Iris pigment epithelial cell (primary cell): Measurements from ENCODE around the gene NDUFS5.
"Not testable (repeated sequence)": the region's sequence is repeated elsewhere in the genome, so short reads cannot be mapped to it uniquely, and the experiment has no call there.

Experiments
- DNase-seq: peaks from one replicate; pipeline ENCODE4 v3.0.0-alpha.2; 2011; ENCODE audit warnings: low read depth

The NDUFS5 gene

GRCh38 chr1:39016604-39017171 lies 9.5 kb upstream of the NDUFS5 start:
- DNase-seq, result no peak

DNA sequence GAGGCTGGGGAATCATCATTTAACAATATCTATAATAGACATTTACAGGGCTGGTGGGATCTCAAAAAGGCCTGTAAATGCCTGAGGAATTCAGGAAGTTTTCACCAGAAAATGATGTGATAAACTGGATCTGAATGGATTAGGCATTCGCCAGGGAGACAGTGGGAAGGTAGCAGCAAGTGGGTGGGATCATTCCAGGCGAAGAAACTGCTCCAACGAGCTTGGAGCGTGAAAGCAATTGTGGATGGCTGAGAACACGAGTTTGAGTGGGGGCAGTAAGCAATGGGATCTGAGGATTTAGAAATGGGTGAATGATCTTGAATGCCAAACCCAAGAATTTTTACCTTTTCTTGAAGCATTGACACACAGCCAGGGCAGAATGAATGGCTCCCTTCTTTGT lies 8.9 kb upstream of the NDUFS5 start:
- DNase-seq, result no peak

- not testable (repeated sequence) for DNase-seq
These were observed 5.7 kb upstream of the NDUFS5 start for GRCh38 chr1:39020494-39020893.

- DNase-seq, result no peak
These were observed 4.7 kb upstream of the NDUFS5 start for GRCh38 chr1:39021426-39021825.

DNA sequence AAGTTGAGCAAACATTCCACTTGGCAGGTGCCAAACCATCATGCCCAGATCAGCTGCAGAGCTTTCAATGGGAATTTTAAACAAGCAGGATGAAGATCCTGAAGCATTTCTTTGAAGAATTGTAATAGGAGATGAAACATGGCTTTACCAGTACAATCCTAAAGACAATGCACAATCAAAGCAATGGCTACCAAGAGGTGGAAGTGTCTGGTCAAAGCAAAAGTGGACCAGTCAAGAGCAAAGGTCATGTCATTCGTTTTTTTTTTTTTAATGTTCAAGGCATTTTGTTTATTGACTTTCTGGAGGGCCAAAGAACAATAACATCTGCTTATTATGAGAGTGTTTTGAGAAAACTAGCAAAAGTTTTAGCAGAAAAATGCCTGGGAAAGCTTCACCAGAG lies 3.0 kb upstream of the NDUFS5 start:
- DNase-seq, result no peak

DNA sequence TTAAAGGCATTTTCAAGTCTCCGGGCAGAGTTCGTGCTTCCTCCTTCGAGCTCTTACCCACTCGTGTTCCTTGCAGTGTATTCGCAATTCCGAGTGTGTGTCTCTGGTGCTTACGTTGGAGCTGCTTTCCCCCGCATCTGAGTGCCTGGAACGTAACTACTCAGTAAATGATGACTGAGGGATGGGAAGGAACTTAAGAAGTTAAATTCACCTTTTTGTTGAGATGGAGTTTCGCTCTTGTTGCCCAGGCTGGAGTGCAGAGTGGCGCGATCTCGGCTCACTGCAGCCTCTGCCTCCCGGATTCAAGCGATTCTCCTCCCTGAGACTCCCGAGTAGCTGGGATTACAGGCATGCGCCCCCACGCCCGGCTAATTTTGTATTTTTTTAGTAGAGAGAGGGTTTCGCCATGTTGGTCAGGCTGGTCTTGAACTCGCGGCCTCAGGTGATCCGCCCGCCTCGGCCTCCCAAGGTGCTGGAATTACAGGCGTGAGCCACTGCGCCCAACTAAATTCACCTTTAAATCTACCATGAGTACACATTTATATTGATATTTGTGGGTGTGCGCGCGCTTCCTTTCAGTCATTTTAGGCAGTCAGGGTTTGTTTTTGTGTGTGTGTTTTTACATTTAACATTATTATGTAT lies 837 bp downstream of the NDUFS5 start:
- no peak for DNase-seq

DNA sequence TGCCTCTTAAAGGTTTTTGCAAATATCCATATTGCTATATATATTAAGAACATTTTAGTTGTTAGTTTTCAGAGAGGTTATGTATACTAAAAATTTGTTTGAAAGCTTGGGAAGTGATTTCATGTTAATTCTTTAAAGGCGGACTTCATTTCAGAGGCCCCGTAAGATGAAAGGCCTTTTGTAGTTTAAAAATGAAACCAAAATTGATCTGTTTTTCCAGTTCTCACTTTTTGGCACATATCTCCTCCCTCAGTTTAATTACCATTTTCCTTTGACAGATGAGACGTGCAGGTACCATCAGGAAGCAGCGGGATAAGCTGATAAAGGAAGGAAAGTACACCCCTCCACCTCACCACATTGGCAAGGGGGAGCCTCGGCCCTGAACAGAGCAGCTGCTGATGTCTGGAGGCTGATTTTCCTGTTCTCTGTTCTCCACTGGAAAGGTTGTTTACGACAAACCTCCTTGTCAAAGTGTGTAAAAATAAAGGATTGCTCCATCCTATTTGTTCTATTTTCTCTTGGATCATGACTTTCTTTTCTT lies 8.0 kb downstream of the NDUFS5 start:
- DNase-seq, result no peak

GRCh38 chr1:39036678-39037077 lies 10.5 kb downstream of the NDUFS5 start:
- no peak for DNase-seq

GRCh38 chr1:39043513-39043912 lies 17.4 kb downstream of the NDUFS5 start:
- DNase-seq, result no peak

DNA sequence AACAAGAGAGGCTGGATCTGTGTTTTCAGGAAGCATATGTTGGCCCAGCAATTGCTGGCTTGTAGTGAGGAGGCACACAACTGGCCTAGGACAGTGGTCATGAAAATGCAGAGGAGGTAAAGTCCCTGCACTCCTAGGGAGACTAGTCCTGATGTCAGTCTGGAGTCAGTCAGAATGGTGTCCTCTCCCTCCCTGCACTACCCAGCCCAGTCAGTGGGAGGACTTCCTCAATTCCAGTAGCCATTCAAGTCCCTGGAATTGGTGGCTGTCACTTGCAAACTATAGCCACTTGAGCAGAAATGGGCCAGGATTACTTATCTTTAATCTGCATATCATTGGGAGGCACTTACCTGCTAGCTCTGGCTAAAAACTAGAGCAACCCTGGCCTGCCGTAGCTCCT lies 18.6 kb downstream of the NDUFS5 start:
- no peak for DNase-seq

DNA sequence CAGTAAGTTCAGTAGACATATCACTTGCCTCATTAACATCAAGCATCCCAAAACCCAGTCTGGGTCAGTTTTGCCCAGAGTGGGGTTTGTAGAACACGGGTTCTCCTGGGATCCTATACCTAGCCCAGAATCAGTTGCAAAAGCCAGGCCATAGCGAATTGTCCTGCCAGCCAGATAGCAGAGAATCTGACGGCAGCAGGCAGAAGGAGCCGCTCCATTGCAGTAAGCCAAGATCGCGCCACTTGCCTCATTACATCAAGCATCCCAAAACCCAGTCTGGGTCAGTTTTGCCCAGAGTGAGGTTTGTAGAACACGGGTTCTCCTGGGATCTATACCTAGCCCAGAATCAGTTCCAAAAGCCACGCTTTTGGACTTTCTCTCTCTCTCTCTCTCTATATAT lies 19.1 kb downstream of the NDUFS5 start:
- DNase-seq, result no peak

GRCh38 chr1:39046613-39047210 lies 20.6 kb downstream of the NDUFS5 start:
- peak; percentile 17 for DNase-seq

- DNase-seq, result peak; percentile 98
These were observed 21.5 kb downstream of the NDUFS5 start for GRCh38 chr1:39047374-39048229.

GRCh38 chr1:39048745-39049370 lies 22.7 kb downstream of the NDUFS5 start:
- DNase-seq, result peak; percentile 30

GRCh38 chr1:39050001-39050400 lies 23.9 kb downstream of the NDUFS5 start:
- DNase-seq, result no peak

DNA sequence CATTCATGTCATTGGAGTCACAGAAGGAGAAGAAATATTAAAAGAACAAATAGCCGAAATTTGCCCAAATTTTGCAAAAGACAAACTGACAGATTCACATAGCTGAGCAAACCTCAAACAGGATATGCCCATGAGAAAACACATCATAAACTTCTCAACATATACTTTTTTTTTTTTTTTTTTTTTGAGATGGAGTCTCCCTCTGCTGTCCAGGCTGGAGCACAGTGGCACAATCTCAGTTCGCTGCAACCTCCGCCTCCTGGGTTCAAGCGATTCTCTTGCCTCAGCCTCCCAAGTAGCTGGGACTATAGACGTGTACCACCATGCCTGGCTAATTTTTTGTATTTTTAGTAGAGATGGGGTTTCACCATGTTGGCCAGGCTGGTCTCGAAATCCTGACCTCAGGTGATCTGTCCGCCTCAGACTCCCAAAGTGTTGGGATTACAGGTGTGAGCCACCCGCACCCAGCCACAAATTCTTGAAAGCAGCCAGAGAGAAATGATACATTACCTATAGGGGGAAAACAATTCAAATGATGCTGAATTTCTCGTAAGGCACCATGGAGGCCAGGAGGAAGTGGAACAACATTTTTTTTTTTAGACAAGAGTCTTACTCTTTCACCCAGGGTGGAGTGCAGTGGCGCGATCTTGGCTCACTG lies 25.2 kb downstream of the NDUFS5 start:
- DNase-seq, result peak; percentile 11

DNA sequence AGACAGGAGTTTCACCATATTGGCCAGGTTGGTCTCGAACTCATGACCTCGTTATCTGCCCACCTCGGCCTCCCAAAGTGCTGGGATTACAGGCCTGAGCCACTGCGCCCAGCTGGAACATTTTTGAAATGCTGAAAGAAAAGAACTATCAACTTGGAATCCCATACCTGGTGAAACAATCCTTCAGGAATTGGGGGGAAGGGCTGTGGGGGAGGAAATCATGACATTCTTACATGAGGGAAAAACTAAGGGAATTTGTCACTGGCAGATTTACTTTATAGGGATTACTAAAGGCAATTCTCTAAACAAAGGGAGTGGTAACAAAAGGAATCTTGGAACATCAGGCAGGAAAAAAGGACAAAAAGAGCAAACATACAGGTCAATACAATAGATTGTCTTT lies 25.8 kb downstream of the NDUFS5 start:
- DNase-seq, result no peak

DNA sequence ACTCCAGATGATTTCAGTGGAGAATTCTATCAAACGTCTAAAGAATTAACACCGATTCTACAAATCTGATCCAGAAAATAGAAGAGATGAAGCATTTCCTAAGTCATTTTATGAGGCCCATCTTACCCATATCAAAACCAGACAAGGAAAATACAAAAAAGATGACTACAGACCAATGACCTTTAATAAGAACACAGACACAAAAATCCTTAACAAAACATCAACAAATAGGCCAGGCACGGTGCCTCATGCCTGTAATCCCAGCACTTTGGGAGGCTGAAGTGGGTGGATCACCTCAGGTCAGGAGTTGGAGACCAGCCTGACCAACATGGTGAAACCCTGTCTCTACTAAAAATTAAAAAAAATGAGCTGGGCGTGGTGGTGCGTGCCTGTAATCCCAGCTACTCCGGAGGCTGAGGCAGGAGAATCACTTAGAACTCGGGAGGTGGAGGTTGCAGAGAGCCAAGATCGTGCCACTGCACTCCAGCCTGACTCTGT lies 29.1 kb downstream of the NDUFS5 start:
- peak; percentile 14 for DNase-seq

DNA sequence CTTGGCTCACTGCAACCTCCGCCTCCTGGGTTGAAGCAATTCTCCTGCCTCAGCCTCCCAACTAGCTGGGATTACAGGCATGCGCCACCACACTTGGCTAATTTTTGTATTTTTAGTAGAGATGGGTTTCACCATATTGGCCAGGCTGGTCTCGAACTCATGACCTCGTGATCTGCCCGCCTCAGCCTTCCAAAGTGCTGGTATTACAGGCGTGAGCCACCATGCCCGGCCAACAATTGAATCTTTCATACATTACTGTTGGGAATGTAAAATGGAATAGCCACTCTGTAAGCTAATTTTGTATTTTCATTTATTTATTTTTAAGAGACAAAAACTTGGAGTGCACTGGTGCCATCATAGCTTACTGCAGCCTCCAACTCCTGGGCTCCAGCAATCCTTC lies 35.4 kb downstream of the NDUFS5 start:
- not testable (repeated sequence) for DNase-seq

- DNase-seq, result peak; percentile 69
These were observed 35.8 kb downstream of the NDUFS5 start for GRCh38 chr1:39061951-39062350.

DNA sequence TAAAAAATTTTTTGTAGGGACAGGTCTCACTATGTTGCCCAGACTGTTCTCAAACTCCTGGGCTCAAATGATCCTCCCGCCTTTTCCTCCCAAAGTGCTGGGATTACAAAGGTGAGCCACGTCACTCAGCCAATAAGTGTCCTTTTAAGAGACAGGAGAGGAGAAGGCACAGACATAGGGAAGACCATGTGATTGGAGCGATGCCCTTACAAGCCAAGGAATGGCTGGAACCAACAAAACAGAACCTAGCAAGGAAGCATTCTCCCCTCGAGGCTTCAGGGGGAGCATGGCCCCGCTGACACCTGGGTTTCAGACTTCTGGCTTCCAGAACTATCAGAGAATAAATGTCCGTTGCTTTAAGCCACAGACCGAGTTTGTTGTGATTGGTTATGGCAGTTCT lies 37.0 kb downstream of the NDUFS5 start:
- DNase-seq, result no peak
